22Rv1 (cell line): Measurements from ENCODE around the gene GREB1L.
A peak's percentile ranks its signal among the peaks of the same experiment; 100 is the strongest.

ENCODE experiments used
- H3K27ac ChIP-seq: fragments of 450-650 bp; 2 replicates; pipeline ENCODE4 v1.5.1; 2017
- ZFX ChIP-seq: fragments of 450-650 bp; IDR thresholded peaks from 2 replicates; pipeline ENCODE4 v1.6.1; 2017; ENCODE audit warnings: antibody characterized with exemption, borderline replicate concordance
- TF ChIP-seq, protein P1 (sequence below): fragments of 450-650 bp; IDR thresholded peaks from 2 replicates; pipeline ENCODE4 v1.5.1; 2017; ENCODE audit warnings: mild to moderate bottlenecking

GREB1L gene

DNA sequence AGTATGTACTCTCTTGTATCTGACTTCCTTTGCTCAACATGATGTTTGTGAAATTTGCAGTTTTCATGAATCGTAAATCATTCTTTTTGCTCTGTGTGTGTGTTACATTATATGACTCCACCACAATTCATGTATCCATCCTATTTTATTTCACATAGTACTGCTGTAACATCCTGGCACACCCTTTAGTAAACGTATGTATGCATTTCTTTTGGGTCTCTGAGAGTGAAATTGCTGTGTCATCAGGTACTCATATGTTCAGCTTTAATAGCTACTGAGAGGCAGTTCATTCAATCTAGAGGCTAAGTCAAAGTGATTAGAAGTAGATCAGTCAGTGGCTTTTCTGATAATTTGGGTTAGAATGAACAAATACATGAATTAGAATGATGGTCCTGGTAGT lies 239.7 kb downstream of the GREB1L start:
- TF ChIP-seq, protein P1, sequence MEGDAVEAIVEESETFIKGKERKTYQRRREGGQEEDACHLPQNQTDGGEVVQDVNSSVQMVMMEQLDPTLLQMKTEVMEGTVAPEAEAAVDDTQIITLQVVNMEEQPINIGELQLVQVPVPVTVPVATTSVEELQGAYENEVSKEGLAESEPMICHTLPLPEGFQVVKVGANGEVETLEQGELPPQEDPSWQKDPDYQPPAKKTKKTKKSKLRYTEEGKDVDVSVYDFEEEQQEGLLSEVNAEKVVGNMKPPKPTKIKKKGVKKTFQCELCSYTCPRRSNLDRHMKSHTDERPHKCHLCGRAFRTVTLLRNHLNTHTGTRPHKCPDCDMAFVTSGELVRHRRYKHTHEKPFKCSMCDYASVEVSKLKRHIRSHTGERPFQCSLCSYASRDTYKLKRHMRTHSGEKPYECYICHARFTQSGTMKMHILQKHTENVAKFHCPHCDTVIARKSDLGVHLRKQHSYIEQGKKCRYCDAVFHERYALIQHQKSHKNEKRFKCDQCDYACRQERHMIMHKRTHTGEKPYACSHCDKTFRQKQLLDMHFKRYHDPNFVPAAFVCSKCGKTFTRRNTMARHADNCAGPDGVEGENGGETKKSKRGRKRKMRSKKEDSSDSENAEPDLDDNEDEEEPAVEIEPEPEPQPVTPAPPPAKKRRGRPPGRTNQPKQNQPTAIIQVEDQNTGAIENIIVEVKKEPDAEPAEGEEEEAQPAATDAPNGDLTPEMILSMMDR, result no peak
- no peak for TF ChIP-seq ZFX
- no peak overlapping the region for H3K27ac ChIP-seq

- TF ChIP-seq, protein P1, result no peak
- no peak for TF ChIP-seq ZFX
Observed at GRCh38 chr18:21483051-21483450, 241.0 kb downstream of the GREB1L start.

GRCh38 chr18:21484851-21485636 lies 243.0 kb downstream of the GREB1L start:
- TF ChIP-seq ZFX, result no peak
- TF ChIP-seq, protein P1, result no peak
- H3K27ac ChIP-seq, result no peak overlapping the region

More at GRCh38 chr18:21483051-21483450, 241.0 kb downstream of the GREB1L start:
- no peak overlapping the region for H3K27ac ChIP-seq

DNA sequence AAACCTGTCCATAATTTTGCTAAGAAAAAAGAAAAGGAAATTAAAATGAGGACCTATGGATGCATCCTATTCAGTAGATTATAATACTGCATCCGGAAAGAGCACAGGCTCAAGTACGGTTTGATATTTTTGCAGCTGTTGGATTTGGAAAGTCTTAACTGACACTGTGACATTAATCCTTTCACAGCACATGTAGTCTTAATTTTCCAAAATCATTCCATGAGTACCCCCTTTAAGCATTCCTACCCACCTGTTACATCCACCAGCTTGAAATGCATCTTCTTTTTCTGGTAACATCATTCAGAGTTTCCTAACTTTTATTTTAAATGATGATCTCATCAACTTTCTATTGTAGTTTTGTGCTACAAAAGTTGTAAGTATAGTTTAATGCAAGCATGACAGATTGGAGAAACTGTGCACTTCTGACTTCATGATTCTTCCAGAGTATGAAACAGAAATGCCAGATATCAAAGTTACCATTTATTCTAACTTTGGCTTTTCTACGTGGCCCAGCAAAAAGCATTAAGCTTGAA lies 244.9 kb downstream of the GREB1L start:
- no peak overlapping the region for H3K27ac ChIP-seq

GRCh38 chr18:21489119-21489750 lies 247.2 kb downstream of the GREB1L start:
- no peak for TF ChIP-seq ZFX
- TF ChIP-seq, protein P1, result peak; percentile 88
- H3K27ac ChIP-seq, result no peak overlapping the region

More for the DNA sequence above, 244.9 kb downstream of the GREB1L start:
- TF ChIP-seq ZFX, result no peak
- TF ChIP-seq, protein P1, result no peak

- no peak overlapping the region for H3K27ac ChIP-seq
- no peak for TF ChIP-seq ZFX
- TF ChIP-seq, protein P1, result no peak
Observed at GRCh38 chr18:21489919-21490495, 248.0 kb downstream of the GREB1L start.
